GM19324 (cell line): ENCODE data around the gene EXOC3L1.

Source experiments
- ATAC-seq: cut with Tn5 transposase; IDR thresholded peaks from one replicate; pipeline ENCODE4 v1.9.1; 2021; ENCODE audit warnings: mild to moderate bottlenecking, moderate library complexity; ENCODE audit not compliant: unreplicated experiment, low FRiP score

Gene EXOC3L1

DNA sequence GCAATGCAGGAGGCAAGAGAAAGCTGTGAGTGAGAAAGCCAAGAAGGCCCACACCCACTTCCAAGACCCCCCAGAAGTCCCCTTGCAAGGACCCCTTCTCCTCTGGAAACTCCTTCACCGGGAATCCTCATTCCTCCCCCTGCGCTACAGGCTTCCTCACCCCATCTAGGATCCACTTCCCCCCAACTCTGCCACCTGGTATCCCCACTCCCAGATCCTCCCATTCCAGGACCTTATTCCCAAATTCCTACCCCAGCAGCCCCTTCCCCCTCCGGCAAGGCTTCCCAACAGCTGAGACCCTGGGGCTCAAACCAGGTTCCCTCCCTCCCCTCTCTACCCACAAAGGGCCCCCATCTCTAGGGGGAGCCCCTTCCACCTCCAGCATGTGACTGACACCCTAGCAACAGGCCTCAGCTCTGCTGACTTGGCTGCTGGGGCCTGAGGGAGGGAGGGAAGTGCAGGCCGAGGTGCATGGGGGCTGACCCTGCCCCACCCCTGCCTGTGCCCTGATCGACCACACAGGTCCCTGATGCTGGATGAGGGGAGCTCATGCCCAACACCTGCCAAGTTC lies 23.3 kb downstream of the EXOC3L1 start:
- no peak for ATAC-seq

DNA sequence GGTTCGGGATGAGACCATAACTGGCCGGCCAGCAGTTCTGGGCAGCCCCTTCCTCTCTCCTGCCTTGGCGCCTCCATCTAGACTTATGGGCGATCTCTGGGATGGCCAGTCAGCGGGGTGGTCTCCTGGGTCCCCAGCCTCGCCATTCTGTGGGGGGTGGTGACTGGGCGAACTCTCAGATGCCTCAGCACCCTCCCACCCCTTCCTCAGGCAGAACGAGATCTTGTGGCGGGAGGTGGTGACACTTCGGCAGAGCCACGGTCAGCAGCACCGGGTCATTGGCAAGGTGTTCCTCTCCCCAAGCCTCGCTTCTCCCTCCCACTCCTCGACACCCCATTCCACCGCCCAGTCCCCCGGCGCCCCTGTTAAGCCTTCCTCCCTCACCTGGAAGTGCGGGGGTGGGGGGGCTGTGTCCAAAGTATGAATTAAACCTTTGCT lies 23.8 kb downstream of the EXOC3L1 start:
- ATAC-seq = no peak

DNA sequence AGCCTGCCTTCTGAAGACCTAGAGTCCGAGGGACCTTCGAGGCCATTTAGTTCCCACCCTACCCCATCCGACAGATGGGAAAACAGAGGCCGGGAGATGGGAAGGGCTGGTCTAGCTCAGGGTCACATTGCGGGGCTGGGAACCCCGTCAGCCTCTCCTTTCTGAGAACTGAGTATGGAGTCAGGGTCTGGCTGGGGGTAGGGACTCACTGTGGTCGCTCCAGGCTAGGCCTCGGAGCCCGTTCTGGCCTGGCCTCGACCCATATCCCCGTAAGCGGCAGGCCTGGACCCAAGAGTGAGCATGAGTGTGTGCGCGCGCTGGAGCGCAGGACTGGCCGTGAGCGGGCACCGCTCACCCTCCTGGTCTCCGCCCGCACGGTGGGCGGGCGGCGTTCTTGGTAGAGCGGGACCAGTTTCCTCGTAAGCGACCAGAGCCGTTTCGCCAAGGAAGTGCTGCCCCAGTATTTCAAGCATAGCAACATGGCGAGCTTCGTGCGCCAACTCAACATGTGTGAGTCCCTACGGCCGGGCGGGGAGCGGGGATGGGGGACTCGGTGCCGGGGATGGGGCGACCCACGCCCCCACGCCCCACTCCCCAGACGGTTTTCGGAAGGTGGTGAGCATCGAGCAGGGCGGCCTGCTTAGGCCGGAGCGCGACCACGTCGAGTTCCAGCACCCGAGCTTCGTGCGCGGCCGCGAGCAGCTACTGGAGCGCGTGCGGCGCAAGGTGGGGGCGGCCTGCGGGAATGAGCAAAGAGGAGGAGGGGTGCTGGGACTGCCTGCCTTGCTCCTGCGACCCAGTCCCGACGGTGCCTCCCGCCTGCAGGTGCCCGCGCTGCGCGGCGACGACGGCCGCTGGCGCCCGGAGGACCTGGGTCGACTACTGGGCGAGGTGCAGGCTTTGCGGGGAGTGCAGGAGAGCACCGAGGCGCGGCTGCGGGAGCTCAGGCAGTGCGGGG lies 24.5 kb downstream of the EXOC3L1 start:
- no peak for ATAC-seq

DNA sequence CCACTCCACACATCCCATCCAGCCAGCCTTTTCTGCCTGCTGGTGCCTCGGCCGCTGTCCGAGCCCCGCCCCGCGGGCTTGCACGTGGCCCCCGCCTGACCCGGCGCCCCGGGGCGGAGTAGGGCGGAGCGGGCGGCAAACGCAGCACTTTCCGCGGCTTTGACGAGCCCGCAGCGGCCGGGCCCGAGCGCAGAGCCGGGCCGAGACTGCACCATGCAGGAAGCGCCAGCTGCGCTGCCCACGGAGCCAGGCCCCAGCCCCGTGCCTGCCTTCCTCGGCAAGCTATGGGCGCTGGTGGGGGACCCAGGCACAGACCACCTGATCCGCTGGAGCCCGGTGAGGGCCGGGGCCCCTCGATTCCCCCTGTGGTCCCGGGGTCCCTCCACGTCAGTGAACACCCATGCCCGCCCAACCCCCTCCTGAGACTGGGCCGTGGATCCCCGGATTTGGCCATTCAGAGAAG lies 25.3 kb downstream of the EXOC3L1 start, which contains the start of gene HSF4:
Gene HSF4, plus strand, starts transcription at position 147 of the 463 bp plus-strand sequence. Its CDS starts 67 bp downstream, at position 214.
- ATAC-seq = no peak

GRCh38 chr16:67163999-67164558 lies 25.9 kb downstream of the EXOC3L1 start:
- no peak for ATAC-seq

- ATAC-seq = no peak
Measured at GRCh38 chr16:67163164-67163998, 26.6 kb downstream of the EXOC3L1 start.

GRCh38 chr16:67162506-67163163 lies 27.3 kb downstream of the EXOC3L1 start:
- no peak for ATAC-seq

DNA sequence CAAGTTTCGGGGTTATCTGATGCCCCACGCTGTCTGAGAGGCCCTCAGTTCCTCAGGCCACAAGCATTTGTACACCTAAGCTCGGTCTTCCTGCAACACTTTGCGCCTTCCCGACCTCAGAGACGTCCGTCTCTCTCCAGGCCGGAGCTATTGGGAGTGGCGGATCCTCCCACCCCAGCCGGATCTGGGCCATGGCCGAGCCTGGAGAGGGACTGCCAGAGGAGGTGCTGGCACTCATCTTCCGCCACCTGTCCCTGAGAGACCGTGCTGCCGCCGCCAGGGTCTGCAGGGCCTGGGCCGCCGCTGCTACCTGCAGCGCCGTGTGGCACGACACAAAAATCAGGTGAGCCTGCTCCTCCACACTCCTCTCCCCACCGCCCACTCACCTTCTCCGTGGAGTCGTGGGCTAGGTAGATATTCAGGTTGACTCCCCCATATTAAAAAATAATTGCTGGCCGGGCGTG lies 28.3 kb downstream of the EXOC3L1 start:
- no peak for ATAC-seq

- ATAC-seq = peak; percentile 36
Measured at GRCh38 chr16:67158637-67159600, 31.0 kb downstream of the EXOC3L1 start.

- ATAC-seq = no peak
Measured at GRCh38 chr16:67157892-67158635, 31.9 kb downstream of the EXOC3L1 start.

GRCh38 chr16:67157106-67157748 lies 32.7 kb downstream of the EXOC3L1 start:
- ATAC-seq = no peak

- ATAC-seq = no peak
Measured at GRCh38 chr16:67156143-67156844, 33.6 kb downstream of the EXOC3L1 start.

- ATAC-seq = no peak
Measured at GRCh38 chr16:67155295-67156142, 34.4 kb downstream of the EXOC3L1 start.

GRCh38 chr16:67154578-67155294 lies 35.2 kb downstream of the EXOC3L1 start:
- no peak for ATAC-seq

GRCh38 chr16:67151431-67152097 lies 38.4 kb downstream of the EXOC3L1 start:
- no peak for ATAC-seq
